ENCODE results near the gene ATCAY.

GRCh38 chr19:3970313-3970807 lies 89.9 kb downstream of the ATCAY start:
- TF ChIP-seq, protein P1, sequence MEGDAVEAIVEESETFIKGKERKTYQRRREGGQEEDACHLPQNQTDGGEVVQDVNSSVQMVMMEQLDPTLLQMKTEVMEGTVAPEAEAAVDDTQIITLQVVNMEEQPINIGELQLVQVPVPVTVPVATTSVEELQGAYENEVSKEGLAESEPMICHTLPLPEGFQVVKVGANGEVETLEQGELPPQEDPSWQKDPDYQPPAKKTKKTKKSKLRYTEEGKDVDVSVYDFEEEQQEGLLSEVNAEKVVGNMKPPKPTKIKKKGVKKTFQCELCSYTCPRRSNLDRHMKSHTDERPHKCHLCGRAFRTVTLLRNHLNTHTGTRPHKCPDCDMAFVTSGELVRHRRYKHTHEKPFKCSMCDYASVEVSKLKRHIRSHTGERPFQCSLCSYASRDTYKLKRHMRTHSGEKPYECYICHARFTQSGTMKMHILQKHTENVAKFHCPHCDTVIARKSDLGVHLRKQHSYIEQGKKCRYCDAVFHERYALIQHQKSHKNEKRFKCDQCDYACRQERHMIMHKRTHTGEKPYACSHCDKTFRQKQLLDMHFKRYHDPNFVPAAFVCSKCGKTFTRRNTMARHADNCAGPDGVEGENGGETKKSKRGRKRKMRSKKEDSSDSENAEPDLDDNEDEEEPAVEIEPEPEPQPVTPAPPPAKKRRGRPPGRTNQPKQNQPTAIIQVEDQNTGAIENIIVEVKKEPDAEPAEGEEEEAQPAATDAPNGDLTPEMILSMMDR (conservative IDR thresholded peaks at IDR 0.05 in 1 of 2, IDR thresholded peaks at IDR 0.05 in 1 of 2; ENCODE audit: extremely low read depth in 1 of 2, insufficient read depth in 1 of 2, low read depth in 1 of 2, low read length in 2 of 2), result no peak
- TF ChIP-seq EZH2 (IDR thresholded peaks at IDR 0.05; ENCODE audit: borderline replicate concordance, low read length), result no peak

Measured in mammary epithelial cell (primary cell).